Measurements from ENCODE around the gene OR52K2.
"Not testable (repeated sequence)": the region's sequence is repeated elsewhere in the genome, so short reads cannot be mapped to it uniquely, and the experiment has no call there.

OR52K2 gene

DNA sequence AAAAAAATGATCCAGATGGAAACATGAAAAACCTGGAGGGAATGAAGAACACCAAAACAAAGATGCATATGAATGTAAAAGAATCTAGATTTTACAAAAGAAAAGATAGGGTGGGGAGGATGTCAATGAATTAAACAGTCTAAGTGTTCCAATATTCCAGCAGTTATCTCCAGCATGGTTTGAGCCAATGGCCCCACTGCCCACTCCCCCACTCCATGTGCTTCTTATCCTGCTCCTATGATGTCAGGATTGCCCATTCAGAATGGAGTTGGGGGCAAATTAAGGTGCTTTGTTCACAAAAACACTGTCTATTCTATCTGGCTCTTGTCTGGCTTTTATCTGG lies 32.1 kb downstream of the OR52K2 start:
- no peak for DNase-seq

DNA sequence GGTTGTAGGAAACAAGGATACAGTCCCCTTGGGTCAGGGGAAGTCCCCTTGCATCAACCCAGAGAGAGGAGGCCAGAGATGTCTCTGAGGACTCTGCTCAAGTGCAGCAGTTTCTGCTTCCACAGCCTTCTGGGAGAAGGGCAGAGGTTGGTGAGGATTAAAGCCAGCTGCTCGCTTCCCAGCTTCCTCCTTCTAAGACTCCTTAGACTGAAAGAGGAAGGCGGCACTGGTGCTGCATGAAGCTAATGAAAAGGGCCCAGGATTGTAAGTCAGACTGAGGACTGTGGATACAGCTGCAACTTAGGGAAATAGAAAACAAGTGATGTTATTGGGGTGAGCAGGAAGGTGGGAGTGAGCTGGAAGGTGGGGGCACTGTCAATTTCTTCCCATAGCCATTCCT lies 33.4 kb downstream of the OR52K2 start, which contains the start of gene OR52K1:
Gene OR52K1, plus strand, starts transcription at position 202 of the 400 bp plus-strand sequence. CDS start 6,255 bp downstream, outside the sequence.
- DNase-seq, result no peak

DNA sequence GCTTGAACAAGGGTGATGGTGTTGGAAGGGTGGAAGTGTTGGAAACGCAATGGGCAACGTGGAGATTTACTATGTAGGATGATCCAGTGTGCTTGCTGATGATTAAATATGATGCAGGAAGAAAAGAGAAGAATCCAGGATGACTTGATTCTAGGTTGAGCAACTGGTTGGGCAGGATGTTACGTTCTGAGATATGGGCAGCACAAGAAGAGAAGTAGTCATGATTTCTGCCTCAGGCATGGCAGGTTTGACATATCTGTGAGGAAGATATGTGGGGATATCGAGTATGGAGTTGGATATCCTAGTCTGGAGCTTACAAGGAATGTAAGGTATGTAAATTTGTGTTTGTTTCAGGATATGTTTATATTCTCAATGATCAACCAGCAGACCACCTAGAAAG lies 35.2 kb downstream of the OR52K2 start:
- DNase-seq, result no peak

DNA sequence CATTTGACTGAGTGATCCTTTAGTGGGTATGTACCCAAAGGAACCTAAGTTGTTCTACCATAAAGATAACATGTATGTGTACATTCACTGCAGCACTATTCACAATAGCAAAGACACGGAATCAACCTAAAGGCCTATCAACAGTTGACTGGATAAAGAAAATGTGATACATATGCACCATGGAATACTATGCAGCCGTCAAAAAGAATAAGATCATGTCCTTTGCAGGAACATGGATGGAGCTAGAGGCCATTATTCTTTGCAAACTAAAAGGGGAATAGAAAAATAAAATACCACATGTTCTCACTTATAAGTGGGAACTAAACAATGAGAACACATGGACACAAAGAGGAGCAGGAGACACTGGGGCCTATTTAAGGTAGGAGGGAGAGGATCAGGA lies 42.3 kb downstream of the OR52K2 start:
- DNase-seq, result not testable (repeated sequence)

DNA sequence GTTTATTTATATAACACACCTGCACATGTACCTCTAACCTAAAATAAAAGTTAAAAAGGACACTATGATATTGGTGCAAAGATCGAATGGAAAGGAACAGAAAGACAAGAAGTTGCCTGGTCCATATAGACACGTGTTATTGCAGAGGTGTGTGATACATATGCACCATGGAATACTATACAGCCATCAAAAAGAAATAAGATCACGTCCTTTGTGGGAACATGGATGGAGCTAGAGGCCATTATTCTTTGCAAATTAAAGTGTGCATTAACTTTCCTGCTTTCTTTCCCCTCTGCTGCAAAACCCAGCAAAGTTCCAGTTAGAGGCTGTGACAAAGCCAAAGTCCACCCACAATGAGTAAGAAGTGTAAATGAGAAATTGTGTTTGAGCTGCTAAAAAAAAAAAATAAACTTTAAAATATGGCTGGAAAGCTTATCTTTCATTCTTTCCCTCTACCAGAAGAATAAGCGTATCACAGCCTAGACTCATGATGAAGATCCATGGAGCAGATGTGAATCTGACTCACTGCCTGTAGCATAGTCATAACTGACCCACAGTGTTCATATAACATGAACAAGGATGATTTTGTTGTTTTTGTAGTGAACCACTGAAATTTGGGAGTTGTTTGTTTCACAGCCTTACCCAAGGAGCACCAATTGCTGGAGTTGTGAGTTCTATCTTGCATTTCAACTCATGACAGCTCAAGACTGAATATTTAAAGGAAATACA lies 42.9 kb downstream of the OR52K2 start:
- no peak for DNase-seq

DNA sequence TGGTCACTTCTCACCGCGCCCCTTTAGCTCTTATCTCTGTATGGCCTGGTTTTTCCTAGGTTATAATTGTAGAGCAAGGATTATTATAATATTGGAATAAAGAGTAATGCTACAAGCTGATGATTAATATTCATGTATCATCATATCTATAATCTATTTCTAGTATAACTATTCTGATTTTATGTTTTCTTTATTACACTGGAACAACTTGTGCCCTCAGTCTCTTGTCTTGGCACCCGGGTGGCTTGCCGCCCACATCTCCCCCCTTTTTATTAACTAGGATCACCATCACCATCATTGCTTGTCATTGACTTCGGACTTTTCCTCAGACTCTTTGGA lies 44.4 kb downstream of the OR52K2 start:
- no peak for DNase-seq

DNA sequence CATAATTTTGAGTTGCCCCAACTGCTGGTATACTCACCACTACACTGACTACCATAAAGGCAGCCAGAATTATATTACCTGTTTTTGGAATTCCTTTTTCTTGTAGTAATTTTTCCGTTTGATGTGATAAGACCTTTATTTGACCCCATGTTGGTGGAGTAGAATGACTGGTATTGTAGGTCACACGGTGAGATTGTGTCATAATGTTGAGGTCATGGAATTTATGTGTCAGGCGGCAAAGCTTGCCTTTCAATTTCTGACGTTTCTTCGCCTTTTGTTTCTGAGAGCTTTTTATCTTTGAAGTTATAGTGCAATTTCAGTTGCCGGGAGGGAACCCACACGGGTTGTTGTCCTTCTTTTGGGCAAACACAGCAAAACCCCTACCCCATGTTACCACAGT lies 46.4 kb downstream of the OR52K2 start:
- DNase-seq, result no peak

DNA sequence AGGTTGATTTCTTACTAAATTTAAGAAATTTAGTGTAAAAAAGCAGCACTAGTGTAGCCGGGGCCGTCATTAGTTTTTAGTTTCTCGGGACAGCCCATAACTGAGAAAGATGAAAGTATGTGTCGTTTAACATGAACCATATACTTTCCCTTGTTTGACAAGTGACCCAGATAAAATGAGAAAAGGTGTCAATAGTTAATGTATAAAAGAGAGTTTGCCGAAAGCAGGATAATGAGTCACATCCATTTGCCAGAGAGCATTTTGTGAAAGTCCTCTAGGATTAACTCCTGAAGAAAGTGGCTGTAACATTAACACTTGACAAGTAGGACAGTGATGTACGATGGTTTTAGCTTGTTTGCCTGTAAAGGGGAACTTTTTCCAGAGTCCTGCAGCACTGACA lies 46.9 kb downstream of the OR52K2 start:
- no peak for DNase-seq

DNA sequence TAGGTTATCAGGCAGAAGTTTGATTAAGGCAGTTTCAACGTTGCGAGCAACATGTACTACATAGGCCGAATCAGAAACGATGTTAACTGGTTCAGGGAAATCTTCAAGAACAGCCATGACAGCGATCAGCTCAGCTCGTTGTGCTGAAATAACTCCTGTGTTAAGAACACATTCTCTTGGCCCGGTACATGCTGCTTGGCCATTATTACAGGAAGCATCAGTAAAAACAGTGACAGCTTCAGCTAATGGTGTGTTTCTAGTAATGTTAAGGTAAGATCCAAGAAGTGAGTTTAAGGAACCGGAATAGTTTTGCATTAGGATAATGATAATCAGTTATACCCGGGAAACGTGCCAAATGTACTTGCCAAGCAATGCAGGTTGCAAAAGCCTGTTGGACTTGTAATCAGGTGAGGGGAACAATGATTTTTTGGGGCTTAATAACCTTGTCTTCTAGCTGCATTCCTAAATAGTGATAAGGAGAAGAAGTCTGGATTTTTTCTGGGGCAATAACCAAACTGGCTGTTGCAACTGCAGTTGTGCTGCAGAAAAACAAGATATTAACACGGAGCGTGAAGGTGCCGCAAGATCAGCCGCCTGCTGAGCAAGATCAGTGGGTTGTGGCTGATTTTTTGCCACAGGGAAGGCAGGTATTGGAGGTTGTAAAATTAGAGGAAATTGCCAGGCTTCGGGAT lies 47.6 kb downstream of the OR52K2 start:
- no peak for DNase-seq

All from RPMI8226 (cell line).